RWPE1 (cell line): ENCODE measurements around the gene SNX5.

Experiments
- CTCF ChIA-PET: fragments of 350-600 bp; sonication (Branson Sonifier 250); formaldehyde crosslinking; extraction: SDS; loops from one replicate; lab custom pipeline; 2021; lab: Yijun Ruan, JAX
- POLR2A ChIA-PET: fragments of 400-600 bp; formaldehyde crosslinking; extraction: SDS; loops from one replicate; lab custom pipeline; 2020; ENCODE audit warnings: antibody characterized with exemption; ENCODE audit not compliant: low non-redundant PET; lab: Yijun Ruan, JAX
- DNase-seq: peaks from one replicate; pipeline ENCODE4 v3.0.0; 2012; ENCODE audit warnings: low spot score
- H3K27ac ChIP-seq: fragments of 450-650 bp; 2 replicates; pipeline ENCODE4 v1.5.1; 2017
- TF ChIP-seq, protein P1 (sequence below): fragments of 450-650 bp; conservative IDR thresholded peaks from 2 replicates; pipeline ENCODE4 v1.5.1; 2017; ENCODE audit warnings: low read depth, mild to moderate bottlenecking

Gene SNX5

DNA sequence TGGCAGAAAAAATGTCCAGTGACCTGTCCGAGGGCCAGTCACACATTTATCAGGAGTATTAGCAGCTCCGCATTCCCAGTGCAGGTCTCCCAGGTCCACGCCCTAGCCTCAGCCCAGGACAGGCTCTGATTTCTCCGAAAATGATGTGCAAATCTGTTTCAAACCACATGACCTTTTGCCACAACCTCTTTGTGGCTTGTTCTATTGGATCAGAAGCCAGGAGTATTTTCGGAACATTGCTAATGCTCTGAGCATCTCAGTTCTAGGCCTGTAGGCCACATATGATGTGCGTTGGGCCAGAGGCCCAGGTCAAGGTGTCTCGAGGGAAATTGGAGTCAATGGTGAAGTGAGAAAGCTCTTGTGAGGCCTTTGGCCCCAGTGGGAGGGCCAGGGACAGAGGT is 40.4 kb downstream of the SNX5 start:
- ChIA-PET CTCF (interaction anchor here (0.6 kb wide), 1 partner anchor 9 kb away, joined by 4 read pairs; no protein-coding TSS in a partner anchor), POLR2A (no interaction called here)
- TF ChIP-seq, protein P1, sequence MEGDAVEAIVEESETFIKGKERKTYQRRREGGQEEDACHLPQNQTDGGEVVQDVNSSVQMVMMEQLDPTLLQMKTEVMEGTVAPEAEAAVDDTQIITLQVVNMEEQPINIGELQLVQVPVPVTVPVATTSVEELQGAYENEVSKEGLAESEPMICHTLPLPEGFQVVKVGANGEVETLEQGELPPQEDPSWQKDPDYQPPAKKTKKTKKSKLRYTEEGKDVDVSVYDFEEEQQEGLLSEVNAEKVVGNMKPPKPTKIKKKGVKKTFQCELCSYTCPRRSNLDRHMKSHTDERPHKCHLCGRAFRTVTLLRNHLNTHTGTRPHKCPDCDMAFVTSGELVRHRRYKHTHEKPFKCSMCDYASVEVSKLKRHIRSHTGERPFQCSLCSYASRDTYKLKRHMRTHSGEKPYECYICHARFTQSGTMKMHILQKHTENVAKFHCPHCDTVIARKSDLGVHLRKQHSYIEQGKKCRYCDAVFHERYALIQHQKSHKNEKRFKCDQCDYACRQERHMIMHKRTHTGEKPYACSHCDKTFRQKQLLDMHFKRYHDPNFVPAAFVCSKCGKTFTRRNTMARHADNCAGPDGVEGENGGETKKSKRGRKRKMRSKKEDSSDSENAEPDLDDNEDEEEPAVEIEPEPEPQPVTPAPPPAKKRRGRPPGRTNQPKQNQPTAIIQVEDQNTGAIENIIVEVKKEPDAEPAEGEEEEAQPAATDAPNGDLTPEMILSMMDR, result no peak
- H3K27ac ChIP-seq, result no peak overlapping the region
- no peak for DNase-seq

DNA sequence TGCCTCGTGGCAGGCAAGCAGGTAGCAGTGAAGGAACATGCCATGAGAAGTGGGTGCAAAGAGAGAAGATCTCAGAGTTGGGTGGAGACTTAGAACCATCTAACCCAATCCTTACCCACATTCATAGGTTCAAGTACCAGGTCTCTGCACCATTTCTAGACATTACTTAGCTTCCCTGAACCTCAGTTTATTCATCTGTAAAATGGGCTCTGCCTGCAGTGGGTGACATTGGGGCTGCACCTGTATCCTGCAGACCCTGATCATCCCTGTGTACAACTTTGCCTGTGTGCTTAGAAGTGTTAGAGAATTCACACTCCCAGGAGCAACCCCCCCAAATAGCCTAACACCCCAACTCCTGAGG is 42.7 kb downstream of the SNX5 start:
- CTCF ChIA-PET, result no interaction called here
- TF ChIP-seq, protein P1, result no peak
- DNase-seq, result no peak
- POLR2A ChIA-PET, result no interaction called here
- no peak overlapping the region for H3K27ac ChIP-seq

DNA sequence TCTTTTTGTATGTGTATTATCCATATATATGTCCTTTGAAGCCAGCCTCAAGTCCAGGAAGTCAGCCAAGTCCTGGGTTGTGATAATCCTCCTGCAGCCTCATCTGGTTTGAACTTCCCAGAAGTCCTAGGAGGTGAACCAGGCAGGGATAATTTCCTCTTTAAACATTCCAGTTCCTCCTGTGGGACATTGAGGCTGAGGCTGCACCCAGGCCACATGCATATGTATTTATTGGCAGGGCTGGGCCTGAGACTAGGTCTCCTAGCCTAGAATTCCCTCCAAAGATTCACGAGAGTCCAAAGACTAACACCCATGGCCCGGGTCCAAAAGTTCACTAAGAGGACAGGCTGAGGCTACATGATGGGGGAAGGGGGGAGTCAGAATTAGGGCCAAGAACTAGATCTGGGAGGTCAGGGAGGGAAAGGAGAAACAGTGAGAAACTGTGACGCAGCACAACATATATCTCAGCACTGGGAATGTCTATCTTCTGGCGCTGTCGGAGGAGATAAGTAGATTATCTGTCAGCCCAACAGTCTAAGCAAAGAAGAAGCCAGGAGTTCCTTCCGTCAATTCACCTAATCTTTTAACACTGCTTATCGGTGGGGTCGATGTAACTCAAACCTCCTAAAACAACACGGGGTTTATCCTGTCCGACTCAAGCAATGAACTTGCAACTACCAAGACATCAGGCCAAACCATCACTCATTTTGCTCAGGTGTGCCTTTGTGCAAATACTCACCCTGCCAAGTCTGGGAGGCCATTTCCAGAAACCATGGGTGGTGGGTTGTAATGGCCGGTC is 43.3 kb downstream of the SNX5 start:
- no peak for DNase-seq
- no peak overlapping the region for H3K27ac ChIP-seq
- TF ChIP-seq, protein P1, result no peak
- CTCF ChIA-PET, result no interaction called here
- POLR2A ChIA-PET, result no interaction called here

DNA sequence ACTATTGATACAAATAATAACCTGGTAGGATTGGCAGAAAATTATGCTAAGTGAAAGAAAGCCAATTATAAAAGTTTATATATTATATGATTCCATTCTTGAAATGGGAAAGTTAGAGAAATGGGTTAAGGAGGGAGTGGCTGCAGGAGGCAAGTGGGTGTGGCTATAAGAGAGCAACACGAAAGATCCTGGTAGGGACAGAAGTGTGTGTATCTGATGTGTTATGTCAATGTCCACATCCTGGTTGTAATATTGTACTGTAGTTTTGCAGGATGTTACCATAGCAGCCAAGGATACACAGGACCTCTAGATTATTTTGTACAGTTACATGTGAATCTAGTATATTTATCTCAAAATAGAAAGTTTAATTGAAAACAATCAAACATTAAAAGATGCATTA is 46.8 kb downstream of the SNX5 start:
- ChIA-PET CTCF (interaction anchor here (0.6 to 1.0 kb wide), 2 partner anchors 24 to 1742 kb away, joined by 3 read pairs; no protein-coding TSS in a partner anchor), POLR2A (no interaction called here)
- TF ChIP-seq, protein P1, result no peak
- DNase-seq, result no peak
- no peak overlapping the region for H3K27ac ChIP-seq

DNA sequence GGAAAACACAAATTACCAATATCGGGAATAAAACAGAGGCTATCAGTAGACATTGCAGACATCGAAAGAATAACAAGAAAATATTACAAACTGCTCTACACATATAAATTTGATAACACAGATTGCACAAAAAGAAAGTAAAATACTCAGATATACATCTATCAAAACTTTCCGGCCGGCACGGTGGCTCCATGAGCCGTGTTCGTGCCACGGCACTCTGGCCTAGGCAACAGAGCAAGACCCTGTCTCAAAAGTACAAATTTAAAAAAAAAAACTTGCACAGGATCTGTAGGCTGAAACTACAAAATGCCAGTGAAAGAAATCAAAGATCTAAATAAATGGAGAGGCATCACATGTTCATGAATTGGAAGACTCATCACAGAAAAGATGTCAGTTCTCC is 49.4 kb downstream of the SNX5 start:
- POLR2A ChIA-PET, result no interaction called here
- CTCF ChIA-PET, result interaction anchor here (0.7 kb wide), 1 partner anchor 34 kb away, joined by 3 read pairs; no protein-coding TSS in a partner anchor
- TF ChIP-seq, protein P1, result no peak

DNA sequence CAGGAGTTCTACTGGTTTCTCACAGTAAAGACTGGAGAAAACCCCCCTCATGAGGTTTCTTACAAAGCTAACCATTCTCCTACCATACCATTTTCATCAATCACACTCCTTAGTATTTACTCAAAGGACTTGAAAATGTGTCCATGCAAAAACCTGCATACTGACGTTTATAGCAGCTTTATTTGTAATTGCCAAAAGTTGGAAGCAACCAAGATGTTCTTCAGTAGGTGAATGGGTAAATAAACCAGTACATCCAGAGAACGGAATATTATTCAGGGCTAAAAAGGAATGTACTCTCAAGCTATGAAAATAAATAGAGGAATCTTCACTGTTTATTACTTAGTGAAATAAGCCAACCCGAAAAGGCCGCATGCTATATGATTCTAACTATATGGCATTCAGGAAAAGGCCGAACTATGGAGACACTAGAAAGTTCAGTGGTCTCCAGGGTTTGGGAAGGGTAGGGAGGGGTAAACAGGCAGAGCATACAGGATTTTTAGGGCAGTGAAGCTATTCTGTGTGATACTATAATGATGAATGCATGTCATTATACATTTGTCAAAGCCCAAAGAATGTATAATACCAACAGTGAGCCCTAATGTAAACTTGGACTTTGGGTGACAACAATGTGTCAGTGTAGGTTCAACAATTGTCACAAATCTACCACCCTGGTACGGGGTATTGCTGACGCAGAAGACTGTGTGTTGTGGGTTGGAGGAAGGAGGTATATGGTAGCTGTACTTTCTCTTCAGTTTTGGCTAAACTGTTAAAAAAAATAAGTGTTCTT is 50.6 kb downstream of the SNX5 start:
- CTCF ChIA-PET, result no interaction called here
- TF ChIP-seq, protein P1, result no peak
- POLR2A ChIA-PET, result no interaction called here
- H3K27ac ChIP-seq, result no peak overlapping the region
- no peak for DNase-seq

More for the DNA sequence above, 49.4 kb downstream of the SNX5 start:
- no peak for DNase-seq
- H3K27ac ChIP-seq, result no peak overlapping the region
